Activated naive CD4-positive, alpha-beta T cell treated with Interleukin-2 at 50 U/mL for 16 hours (primary cell): Measurements from ENCODE around the gene KCNN3.

ENCODE experiments used
- DNase-seq: peaks from one replicate; pipeline ENCODE4 v3.0.0-alpha.2; 2020

KCNN3 gene

GRCh38 chr1:154788110-154788870 is 81.8 kb downstream of the KCNN3 start:
- DNase-seq = no peak

- DNase-seq = no peak
Measured at GRCh38 chr1:154786804-154787570, 83.1 kb downstream of the KCNN3 start.

- peak; percentile 40 for DNase-seq
Measured at GRCh38 chr1:154784924-154785531, 85.1 kb downstream of the KCNN3 start.

DNA sequence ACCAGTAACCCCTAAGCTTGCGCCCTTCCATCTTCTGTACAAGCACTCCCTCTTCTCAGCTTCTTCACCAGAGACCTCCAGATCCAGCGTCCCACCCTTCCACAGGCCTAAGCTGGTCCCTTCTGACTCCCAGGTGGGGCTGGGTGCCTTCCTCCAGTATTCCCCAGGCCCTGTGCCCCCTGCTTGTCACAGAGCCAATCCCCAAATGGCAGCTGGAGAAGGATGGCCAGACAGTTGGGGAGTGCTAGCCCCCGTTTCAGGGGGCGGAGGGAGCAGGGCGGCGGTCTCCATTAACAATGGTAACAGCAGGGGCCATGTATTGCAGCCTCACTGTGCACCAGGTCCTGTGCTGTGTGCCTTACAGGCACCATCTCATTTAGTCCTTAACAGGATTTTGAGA is 85.7 kb downstream of the KCNN3 start:
- DNase-seq = no peak

DNA sequence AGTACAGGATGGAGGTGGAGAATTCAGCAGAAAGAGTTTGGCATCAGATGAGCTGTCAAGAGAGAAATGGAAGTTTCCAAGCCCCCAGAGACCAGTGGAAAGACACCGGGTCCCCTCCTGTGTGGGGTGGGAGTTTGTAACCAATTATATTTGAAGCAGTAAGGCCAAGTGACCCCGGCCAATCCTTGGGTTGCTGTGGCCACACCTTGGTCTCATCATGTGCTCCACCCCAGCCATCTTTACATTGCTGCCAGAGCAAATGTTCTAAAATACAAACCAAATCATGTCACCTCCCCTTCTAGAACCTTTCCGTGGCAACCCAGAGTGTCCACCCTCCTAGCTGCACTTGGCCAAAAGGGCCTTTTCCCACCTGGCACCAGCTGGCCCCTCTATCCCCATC is 86.1 kb downstream of the KCNN3 start:
- DNase-seq = no peak

DNA sequence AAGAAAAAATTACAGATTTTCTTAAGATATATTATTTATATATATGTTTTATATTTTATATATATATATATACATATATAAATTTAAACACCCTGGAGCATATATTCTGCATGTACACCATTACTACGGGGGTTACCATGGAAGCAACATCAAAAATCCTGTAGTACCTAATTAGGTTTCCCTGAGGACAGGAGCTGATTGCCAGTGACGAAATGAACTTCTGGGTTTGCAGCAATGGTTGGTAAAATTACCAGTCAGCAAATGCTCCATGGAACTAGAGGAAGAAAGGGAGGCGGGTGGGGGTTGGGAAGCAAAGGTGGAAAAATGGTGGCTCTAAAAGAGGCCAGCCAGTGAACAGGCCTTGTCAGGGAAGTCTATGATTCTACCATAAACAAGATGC is 89.5 kb downstream of the KCNN3 start:
- DNase-seq = no peak

- no peak for DNase-seq
Measured at GRCh38 chr1:154779551-154780189, 90.4 kb downstream of the KCNN3 start.

DNA sequence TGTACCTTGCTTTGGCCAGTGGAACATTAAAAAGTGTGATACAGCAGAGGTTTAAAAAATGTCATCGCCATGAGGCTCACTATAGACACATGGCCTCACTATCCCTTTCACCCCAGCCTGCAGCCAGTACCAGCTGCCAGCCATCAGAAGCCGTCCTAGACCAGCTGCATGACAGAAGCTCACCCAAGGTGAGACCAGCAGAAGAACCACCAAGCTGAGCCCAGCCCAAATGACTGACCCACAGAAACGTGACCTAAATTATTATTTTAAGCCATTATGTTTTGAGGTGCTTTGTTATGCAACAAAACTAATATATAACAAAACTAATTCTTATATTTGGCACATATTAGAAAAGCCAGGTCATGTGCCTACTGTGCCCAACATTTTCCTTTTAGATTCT is 91.1 kb downstream of the KCNN3 start:
- no peak for DNase-seq

DNA sequence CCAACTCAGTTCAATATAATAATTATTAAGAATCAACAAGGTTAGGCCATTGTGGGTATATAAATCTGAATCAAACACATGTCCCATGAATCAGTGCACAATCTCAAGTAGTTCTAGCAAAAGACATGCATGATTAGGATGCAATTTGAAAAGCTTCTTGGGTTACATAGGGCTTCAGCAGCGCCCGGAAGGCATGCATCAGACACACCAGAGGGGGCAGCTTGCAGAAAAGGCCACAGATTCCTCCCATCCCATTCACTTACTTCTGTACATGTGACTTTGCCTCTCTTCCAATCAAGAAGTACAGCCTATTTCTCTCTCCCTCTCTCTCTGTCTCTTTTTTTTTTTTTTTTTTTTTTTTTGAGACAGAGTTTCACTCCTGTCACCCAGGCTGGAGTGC is 91.8 kb downstream of the KCNN3 start:
- no peak for DNase-seq

DNA sequence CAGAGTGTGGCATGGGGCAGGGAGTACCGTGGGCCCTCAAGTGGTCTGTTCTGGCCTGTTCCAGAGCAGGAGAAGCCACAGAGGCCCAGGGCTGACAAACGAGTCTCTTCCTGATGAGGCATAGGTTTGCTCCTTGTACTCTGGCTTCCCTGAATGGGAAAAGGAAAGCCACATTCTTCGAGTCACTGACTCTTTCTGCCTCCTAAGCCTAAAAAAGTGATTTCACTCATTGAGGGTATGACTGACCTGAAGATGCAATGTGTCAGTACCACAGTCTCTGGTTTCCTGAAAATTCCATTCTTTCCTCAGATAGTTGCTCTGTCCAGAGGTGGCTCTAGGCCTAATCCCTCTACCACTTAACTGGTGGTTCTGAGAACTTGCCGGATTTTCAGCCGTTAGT is 92.3 kb downstream of the KCNN3 start:
- no peak for DNase-seq

- DNase-seq = no peak
Measured at GRCh38 chr1:154777154-154777553, 92.9 kb downstream of the KCNN3 start.

GRCh38 chr1:154775621-154776605 is 94.2 kb downstream of the KCNN3 start:
- DNase-seq = no peak

DNA sequence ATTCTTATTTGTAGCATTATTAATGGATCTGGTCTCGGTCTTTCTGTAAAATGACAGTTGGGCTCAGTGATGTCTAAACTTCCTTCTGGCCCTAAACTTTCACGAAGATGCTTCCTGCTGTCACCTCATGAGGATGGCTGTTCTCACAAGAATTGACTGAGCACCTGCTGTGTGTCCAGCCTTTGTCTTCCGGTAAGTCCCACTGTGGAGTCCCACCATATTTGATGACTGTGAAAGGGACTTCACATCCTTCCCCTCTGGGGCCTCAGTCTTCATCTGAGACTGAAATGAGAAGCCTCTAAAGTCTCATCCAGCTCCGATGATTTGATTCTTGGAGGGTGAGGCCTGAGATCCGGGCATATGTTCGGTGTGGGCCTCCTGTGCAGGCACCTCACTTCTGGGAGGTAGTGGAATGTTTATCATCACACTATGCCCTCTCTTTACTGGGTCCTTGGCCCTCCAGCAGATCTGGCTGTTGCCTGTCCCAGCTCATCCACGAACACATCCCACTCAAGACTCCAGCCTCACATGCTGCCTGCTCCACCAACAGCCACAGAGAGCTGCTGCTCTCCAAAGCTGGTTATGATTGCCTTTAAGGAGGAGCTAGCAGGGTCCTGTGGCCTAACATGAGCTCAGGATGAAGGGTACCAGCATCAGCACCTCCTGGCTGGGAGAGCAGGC is 95.8 kb downstream of the KCNN3 start:
- DNase-seq = no peak

GRCh38 chr1:154773551-154773950 is 96.5 kb downstream of the KCNN3 start:
- DNase-seq = no peak

- no peak for DNase-seq
Measured at GRCh38 chr1:154772606-154773506, 97.2 kb downstream of the KCNN3 start.

DNA sequence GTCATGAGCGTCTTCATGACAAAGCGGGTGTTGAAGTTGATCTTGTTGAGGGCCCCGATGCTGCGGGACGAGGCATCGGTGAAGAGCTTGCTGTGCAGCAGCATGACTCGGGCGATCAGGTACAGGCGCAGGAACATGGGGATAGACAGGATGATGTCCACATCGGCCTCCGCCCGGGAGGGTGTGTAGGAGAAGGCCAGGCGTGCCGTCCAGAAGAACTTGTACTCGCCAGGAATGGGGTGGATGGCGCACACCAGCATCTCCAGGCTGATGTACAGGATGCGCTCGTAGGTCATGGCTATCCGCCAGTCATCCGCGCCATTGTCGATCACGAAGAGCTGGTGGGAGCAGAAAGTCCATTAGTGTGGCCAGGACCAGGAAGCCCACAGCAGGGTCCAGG is 98.0 kb downstream of the KCNN3 start:
- no peak for DNase-seq

DNA sequence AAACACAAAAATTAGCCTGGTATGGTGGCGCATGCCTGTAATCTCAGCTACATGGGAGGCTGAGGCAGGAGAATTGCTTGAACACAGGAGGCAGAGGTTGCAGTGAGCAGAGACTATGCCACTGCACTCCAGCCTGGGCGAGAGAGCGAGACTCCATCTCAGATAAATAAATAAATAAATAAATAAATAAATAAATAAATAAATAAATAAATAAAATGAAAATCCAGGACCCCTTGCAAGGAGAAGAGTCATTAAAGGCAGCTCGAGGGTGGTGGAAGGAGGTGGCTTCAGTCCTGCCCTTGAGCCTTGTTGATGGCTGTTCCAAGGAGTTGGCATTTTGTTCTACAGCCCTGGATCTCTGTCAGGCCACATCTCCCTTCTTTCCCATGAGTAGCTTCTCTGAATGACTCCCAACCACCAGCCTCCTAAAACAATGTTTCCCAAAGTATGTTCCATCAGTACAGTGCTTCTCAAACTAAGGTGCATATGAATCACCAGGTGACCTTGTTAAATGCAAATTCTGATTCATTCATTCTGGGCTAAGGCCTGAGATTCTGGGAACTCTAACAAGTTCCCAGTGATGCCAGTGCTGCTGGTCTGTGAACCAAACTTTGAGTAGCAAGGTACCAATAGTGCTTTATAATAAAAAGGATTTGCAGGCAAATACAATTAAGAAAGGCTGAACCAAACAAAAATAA is 99.0 kb downstream of the KCNN3 start:
- no peak for DNase-seq

DNA sequence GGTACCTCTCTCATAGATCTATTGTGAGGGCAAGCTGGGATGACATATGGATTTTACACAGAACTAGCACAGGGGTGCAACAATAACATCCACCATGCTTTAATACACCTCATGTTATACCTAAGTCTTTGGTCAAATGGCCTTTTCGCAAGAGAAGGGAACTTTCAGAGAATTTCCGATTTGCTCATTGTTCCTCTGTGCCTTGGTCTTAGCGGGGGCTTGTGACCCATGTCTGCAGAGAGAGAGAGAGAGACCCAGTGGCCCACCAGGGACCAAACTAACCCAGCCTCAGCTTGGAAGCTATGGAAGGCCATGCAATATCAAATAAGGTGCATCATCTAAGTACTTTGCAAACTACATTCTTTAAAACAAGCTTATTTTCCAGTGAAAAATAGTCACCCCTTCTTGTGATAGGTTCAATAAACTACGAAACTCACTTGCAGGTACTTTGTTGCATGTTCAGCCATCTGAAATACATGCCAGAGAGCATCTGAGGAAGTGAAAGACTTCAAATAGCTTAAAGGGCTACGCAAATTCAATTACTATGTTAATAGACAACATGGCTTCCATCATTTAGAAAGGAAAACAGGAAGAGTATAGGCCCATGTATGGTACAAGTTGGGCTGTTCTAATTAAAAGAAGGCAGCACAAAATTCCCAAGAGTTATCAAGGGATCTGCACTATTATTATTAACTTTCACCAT is 100.7 kb downstream of the KCNN3 start:
- no peak for DNase-seq

DNA sequence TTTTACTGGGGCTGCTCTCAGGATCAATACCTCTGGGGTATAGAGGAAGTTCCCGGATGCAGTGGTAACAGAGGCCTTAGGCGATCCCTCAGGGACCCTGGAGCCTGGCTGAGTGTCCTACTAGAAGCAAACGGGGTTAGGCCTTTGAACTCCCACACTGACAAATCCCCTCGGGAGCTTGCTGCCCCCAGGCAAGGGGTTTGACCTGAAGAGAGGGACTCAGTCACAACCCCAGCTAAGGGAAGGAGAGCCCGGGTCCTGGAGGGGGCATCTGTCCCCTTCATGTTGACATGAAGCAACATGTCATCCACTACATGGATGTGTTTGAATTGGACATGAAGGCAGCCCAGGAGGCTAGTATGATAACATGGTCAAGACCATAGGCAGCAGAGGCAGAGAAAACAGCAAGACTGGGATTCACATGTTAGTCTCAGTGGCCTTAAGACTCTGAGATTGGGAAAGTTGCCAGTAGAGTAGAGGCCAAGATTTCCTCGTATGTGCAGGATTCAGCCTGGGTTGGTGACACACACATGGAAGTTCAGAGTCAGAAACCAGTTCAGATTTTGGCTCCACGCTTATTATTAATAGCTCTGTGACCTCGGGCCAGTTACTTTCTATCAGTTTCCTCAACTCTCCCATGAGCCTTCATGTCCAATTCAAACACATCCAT is 101.5 kb downstream of the KCNN3 start:
- DNase-seq = no peak
